Fibroblast of skin of right biceps (primary cell): ENCODE measurements around the gene SLC45A1.
"Not testable (repeated sequence)": the region's sequence is repeated elsewhere in the genome, so short reads cannot be mapped to it uniquely, and the experiment has no call there.

Source experiments
- DNase-seq: peaks from one replicate; pipeline ENCODE4 v3.0.0-alpha.2; 2013

The SLC45A1 gene

DNA sequence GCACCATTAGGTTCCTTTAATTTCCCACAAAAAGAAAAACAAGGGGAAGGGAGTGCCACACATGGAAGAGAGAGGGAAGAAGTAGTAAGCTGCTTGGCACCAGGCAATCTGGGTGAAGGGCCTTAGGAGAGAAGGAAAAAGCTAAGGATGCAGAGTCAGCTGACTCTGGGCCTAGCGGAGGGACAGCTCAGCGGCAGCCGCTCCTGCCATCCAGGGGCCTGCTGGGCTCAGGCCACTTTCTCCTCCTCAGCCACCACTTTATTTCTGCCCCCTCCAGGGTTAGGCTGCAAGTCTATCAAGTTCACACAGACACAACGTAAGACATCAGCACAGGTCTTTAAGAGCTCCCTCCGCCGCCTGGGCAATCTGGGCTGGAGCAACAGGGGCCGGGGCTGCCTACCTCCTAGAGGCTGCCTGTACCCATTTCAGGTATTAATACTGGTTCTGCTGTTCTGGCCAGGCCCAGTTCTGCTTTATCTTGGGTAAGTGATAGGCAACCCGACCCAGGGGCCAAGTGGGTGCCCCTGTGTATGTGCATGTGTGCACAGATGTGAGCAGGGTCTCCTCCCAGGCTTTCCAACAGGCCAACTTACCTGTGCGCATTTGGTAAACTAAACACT, 53.6 kb downstream of the SLC45A1 start:
- no peak for DNase-seq

DNA sequence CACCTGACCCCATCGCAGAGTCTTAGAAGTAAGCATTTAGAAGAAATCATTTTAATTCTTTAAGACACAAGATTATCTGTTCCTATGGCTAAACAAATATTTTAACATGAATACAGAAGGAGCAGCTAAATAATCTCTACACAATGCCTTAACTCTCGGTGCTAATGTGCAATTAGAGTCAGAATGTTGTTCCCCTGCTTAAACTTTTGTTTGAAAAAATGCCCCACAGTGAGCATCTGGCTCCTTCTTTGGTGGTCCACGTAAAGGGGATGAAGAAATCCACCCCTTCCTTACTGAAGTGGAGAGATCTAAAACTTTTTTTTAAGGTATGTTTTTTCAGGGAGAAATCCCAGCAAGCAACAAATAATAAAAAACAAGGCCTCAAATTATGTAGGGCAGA, 55.2 kb downstream of the SLC45A1 start:
- DNase-seq = no peak

DNA sequence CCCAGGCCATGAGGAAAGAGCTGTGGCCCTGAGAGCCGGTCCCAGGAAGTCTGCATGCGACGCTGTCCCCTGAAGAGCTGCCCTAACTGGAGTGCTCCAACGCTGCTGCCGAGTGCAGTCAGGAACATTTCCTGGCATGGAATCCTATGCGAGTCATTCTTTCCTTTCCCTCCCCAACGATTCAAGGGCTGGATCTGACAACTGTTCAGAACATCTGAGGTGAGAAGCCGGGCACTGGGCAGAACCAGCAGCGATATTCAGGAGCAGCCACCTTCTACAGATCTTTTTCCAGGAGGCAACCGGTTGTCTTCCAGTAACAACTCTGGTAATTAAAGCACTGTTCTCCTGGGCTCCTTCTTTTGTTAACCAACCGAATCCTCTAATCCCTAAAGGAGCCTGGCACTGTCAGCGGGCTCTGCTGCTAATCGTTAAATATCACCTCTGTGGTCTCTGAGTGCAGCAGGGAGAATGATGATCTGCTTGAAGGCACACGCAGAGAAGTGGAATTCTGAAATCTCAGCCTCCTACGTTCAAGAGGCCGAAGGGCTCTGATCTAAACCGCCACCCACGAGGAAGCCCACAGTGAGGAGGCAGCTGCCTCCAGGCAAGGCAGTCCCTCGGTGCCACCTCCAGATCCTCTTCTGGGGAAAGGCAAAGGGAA, 55.8 kb downstream of the SLC45A1 start:
- DNase-seq = peak; percentile 82

DNA sequence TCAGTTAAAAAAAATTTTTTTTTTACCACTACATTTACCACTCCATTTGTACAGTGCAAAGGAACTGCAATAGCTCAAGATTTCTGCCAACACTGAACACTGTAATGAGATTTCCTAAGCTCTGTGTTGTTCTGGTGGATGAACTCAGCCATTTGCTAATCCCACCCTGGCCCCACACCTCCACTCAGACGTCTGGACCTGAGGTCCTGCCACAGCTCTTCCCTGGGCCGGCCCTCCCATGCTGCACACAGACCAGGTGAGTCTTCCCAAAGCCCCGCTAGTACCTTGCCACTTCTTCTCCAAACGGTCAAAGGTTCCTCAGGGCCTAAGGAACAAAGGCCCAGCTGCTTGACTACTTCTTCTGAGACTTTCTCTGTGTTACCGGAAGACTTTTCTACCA, 56.4 kb downstream of the SLC45A1 start:
- DNase-seq = no peak

- peak; percentile 48 for DNase-seq
Observed at GRCh38 chr1:8374812-8375211, 56.9 kb downstream of the SLC45A1 start.

DNA sequence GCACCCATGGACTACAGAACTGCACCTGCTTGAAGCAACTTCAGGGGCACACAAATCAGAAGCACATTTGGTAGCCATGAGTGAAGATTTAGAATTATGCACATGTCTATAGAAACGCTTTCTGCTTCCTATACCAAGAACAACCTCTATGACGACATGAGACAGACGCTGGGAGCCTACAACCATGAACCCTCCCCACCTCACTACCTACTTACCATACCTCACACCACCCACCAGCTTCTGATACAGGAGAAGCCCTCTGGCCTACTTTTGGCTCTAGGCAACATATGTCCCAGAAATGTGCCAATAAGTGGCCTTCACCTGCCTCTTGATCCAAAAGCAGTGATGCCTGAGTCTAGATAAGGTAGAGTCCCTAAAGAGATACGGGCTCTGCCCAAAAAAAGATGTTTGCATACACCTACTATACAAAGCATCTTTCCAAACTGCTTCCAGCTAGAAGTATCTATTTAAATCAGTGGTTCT, 58.5 kb downstream of the SLC45A1 start:
- DNase-seq = no peak

- no peak for DNase-seq
Observed at GRCh38 chr1:8377271-8377981, 59.5 kb downstream of the SLC45A1 start.

- DNase-seq = no peak
Observed at GRCh38 chr1:8378178-8378577, 60.3 kb downstream of the SLC45A1 start.

DNA sequence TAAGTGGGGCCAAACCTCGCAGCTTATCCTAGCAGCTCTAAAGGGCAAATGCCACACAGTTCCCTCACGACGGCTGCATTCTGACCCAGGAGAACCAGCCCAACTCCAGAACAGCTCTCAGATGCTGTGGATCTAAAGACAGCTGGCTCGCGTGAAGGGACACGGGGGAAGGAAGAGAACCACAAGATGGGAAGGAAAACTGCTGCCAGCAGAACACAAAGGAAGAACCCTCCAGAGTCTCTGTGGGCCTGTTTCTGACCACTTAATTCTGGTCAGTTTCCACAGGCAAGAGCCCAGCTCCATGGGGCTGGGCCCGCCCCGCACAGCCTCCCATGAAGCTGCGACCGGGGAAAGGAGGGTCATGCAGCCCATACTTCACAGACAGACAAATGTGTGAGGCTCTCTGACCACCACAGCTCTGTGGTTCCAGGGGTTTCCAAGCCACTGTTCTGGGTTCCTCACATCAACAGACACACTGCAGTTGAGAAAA, 61.1 kb downstream of the SLC45A1 start:
- DNase-seq = no peak

- DNase-seq = no peak
Observed at GRCh38 chr1:8379513-8380186, 61.7 kb downstream of the SLC45A1 start.

GRCh38 chr1:8380310-8380709, 62.4 kb downstream of the SLC45A1 start:
- not testable (repeated sequence) for DNase-seq

GRCh38 chr1:8381618-8382017, 63.7 kb downstream of the SLC45A1 start:
- DNase-seq = peak; percentile 47

GRCh38 chr1:8382051-8382505, 64.2 kb downstream of the SLC45A1 start:
- no peak for DNase-seq

DNA sequence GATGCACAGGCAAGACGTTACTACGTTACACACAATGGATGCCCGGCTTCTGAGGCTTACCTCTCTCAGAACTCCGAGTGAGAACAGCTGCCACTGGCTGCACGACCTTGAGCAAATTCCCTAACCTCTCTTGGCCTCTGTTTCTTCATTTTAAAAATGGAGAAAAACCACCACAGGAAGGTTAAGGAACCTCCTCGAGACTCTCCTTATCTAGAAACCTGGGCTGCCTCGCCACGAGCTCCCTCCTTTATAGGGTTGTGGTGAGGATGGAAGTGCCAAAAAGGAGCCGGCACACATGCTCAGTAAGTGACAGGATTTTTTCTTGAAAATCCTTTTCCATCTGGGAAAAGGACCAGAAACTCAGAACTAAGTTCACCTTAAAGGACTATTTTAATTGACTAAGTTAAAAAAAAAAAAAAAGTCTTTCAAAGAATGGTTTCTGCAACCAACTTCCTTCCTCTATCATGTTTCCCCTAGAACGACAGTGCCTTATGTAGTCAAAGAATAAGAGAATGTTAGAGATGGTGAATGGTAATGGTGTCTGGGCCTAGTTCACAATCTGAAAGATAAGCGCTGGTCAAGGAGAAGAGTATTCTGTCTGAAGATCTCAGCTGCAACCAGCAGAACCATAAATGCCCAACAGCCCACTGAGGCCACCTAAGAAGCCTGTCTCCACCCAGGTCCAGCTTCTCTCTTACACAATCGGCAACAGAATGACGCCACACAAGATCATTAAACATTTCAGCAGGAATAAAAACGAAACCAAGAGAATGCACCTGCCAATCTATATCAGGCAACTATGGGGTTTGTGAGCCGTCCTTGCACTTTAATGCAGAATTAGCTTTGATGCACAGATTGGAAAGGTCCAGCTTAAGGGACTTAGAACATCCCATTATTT, 64.9 kb downstream of the SLC45A1 start:
- no peak for DNase-seq

DNA sequence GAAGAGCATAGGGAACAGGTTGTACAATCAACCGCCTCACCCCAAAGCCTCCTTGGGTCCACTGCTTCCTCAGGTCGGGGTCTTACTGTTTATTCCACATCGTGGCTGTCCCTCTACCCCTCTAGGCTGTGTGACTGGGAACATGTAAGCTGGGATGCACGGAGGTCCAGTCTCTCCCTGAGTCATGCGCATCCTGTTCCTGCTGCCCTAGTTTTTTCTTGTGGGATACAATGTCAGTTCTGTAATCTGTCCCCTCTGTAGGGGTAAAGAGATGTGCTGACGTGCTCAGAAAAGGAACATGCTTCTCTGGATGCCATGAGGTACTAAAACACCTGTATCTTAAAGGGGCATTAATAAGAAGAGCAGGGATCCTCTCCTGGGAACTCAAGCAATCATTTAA, 66.2 kb downstream of the SLC45A1 start:
- DNase-seq = no peak

GRCh38 chr1:8384577-8384976, 66.7 kb downstream of the SLC45A1 start:
- DNase-seq = no peak

- no peak for DNase-seq
Observed at GRCh38 chr1:8386247-8386646, 68.3 kb downstream of the SLC45A1 start.

DNA sequence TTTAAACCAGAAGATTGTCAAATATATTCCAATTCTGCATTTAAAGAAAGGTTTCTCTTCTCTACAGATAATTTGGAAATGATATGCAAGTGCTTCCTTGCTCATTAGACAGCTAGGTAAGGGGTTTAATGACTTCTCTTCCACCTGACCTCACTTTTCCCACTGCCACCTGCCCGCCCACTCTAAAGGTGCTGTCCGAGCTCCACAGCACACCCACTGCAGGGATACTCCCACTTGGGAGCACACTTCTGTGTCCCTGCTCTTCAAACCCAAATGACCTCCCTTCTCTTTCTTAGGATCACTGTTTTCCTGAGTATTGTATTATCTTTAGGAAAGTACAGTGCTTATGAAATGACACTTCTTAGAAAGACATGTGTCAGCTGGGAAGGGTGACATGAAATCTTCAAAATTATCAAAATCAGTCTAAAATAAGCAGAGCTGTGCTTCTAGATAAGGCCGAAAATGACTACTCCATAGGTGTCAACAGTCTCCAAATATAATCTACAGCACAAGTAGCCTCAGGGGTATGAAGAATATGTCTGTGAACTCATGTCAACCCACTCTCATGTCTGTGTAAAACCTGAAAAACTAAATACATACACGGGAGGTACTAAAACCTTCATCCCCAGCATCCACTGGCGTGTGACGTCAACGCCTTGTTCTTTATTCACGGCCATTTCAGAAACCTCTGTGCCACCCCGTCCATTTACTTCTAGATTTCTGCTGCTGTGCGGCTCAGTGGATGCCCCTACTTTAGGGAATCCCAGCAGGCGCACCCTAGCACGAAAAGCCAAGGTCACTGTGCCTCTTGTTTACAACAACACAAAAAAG, 71.0 kb downstream of the SLC45A1 start:
- DNase-seq = no peak

DNA sequence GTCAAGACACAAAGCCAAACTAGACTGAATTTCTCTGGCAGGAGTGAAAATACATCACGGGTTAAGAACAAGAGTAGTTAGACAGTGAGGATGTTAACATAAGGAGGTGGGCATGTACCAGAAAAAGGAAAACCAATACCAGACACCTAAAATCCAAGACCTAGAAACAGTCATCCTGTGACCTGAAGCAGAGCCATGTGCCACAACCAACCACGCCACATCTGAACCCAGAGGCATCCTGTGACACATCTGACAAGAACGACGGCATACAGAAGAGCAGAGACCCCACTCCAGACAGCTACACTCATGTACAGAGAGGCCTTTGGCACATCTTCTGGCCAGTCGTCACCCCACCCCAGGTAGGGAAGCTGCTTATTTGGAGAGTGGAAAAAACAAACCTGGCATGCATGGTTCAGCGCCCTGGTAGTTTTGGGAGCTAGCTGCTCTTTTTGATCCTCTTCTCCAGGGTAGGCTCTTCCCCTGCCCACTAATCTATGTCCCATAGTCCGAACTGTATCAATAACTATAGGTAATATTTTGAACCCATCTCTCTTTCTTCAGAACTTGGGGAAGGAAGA, 72.1 kb downstream of the SLC45A1 start:
- DNase-seq = no peak

DNA sequence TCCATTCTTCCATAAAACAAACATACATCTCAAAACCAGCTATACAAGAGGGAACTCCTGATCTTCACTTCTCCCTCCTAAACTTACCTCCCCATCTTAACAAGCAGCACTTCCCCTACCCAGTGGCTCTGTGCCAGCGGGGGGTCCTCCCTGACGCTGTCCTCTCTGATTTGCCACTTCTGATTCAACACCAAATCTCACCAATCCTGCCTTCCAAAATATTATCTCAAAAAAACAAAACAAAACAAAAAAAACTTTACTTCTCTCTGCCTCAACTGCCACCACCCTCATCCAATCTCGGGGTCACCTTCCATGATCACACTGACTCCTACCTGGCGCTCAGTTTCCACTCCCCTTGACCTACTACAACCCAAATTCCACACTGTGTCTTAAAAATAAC, 72.8 kb downstream of the SLC45A1 start:
- DNase-seq = no peak

GRCh38 chr1:8392522-8392921, 74.6 kb downstream of the SLC45A1 start:
- no peak for DNase-seq
